ENCODE data around the gene ABCA2.

- TF ChIP-seq, protein P1, sequence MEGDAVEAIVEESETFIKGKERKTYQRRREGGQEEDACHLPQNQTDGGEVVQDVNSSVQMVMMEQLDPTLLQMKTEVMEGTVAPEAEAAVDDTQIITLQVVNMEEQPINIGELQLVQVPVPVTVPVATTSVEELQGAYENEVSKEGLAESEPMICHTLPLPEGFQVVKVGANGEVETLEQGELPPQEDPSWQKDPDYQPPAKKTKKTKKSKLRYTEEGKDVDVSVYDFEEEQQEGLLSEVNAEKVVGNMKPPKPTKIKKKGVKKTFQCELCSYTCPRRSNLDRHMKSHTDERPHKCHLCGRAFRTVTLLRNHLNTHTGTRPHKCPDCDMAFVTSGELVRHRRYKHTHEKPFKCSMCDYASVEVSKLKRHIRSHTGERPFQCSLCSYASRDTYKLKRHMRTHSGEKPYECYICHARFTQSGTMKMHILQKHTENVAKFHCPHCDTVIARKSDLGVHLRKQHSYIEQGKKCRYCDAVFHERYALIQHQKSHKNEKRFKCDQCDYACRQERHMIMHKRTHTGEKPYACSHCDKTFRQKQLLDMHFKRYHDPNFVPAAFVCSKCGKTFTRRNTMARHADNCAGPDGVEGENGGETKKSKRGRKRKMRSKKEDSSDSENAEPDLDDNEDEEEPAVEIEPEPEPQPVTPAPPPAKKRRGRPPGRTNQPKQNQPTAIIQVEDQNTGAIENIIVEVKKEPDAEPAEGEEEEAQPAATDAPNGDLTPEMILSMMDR (conservative IDR thresholded peaks at IDR 0.05) = no peak
- TF ChIP-seq ZFX (IDR thresholded peaks at IDR 0.05) = no peak
Measured at GRCh38 chr9:137017071-137017470, 11.0 kb downstream of the ABCA2 start.

All from C4-2B (cell line).